Uterus (tissue), 4 donors: Measurements from ENCODE around the gene DIO3. TPM values are rescaled to one million over a fixed set of nuclear protein-coding genes. Genes with fewer than 3 reads are reported as not detected.
"Not testable (repeated sequence)": the region's sequence is repeated elsewhere in the genome, so short reads cannot be mapped to it uniquely, and the experiment has no call there.

Experiments used
- DNase-seq, 2 donors: peaks; one replicate each; pipeline ENCODE4 v3.0.0-alpha.2; 2019 to 2020
- H3K27ac ChIP-seq, 2 donors: fragments of 200-600 bp; sonication (generic); 1 replicate in 1 of 2; 2 replicates in 1 of 2; pipeline ENCODE4 v1.5.1; 2016 to 2018
- H3K27me3 ChIP-seq, 2 donors: fragments of 200-600 bp; sonication (generic); one replicate each; pipeline ENCODE4 v1.5.1; 2018 to 2019; ENCODE audit warnings: control low read depth in 1 of 2
- H3K36me3 ChIP-seq, 2 donors: fragments of 200-600 bp; sonication (generic); one replicate each; pipeline ENCODE4 v1.5.1; 2019; ENCODE audit warnings: control low read depth in 1 of 2
- H3K4me1 ChIP-seq, 2 donors: fragments of 200-600 bp; sonication (generic); one replicate each; pipeline ENCODE4 v1.5.1; 2018 to 2019; ENCODE audit warnings: control low read depth in 1 of 2
- H3K4me3 ChIP-seq, 2 donors: fragments of 200-600 bp; sonication (generic); 1 replicate in 1 of 2; 2 replicates in 1 of 2; pipeline ENCODE4 v1.5.1; 2018 to 2019; ENCODE audit warnings: mild to moderate bottlenecking in 1 of 2
- H3K9me3 ChIP-seq, 2 donors: fragments of 200-600 bp; sonication (generic); one replicate each; pipeline ENCODE4 v1.5.1; 2019; ENCODE audit warnings: control low read depth in 1 of 2
- POLR2A ChIP-seq, 2 donors: fragments of 450-650 bp; IDR thresholded peaks; one replicate each; pipeline ENCODE4 v1.6.1; 2016; ENCODE audit warnings: antibody characterized with exemption in 2 of 2, mild to moderate bottlenecking in 1 of 2, moderate library complexity in 1 of 2
- intact Hi-C: fragments of 100-400 bp; cut with DNase I; formaldehyde crosslinking; loops from one replicate; pipeline ENCODE4 v1.15.1; 2023; ENCODE audit warnings: low total_unique reads
- total RNA-seq, 4 donors: library from RNA; depleted of rRNA in 3 of 4; stranded (reverse); fragments of >200 nt in 3 of 4; gene quantifications; one replicate each; pipeline versions ENCODE4 v1.1.0 to v1.2.4, GENCODE V29; 2014 to 2023
- TF ChIP-seq, protein P1 (sequence below), 4 experiments: fragments of 200-600 bp in 2 of 4; fragments of 450-650 bp in 2 of 4; sonication (generic) in 2 of 4; IDR thresholded peaks; one replicate each; pipeline ENCODE4 v1.5.1; 2016 to 2019; ENCODE audit warnings: antibody characterized with exemption in 4 of 4, mild to moderate bottlenecking in 2 of 4, moderate library complexity in 1 of 4
- donor health status: DM: yes; HTN: yes; CAD: no.

Gene DIO3
- total RNA-seq, 4 donors from 2014 or later: 0.26 to 9.0 (median 5.5) TPM

DNA sequence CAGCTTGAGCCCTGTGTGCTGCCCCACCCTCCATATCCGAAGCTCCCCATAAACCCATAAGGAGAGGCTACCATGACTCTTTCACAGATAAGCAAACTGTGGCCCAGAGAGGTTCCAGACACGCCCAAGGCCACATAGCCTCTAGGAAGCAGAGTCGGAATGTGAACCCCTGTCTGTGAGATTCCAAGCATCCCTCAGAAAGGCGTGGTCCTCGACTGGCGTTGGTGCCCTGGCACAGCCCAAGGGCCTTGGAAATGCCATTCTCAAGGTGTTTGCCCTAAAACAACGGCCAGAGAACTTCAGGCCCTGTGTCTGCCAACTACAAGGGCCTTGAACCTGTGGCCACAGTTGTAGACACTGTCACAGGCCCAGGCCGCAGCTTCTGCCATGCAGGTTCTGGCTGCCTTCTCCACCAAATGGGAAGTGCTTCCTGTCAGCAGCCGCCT, 8.5 kb upstream of the DIO3 start:
- DNase-seq: no peak
- TF ChIP-seq, protein P1, sequence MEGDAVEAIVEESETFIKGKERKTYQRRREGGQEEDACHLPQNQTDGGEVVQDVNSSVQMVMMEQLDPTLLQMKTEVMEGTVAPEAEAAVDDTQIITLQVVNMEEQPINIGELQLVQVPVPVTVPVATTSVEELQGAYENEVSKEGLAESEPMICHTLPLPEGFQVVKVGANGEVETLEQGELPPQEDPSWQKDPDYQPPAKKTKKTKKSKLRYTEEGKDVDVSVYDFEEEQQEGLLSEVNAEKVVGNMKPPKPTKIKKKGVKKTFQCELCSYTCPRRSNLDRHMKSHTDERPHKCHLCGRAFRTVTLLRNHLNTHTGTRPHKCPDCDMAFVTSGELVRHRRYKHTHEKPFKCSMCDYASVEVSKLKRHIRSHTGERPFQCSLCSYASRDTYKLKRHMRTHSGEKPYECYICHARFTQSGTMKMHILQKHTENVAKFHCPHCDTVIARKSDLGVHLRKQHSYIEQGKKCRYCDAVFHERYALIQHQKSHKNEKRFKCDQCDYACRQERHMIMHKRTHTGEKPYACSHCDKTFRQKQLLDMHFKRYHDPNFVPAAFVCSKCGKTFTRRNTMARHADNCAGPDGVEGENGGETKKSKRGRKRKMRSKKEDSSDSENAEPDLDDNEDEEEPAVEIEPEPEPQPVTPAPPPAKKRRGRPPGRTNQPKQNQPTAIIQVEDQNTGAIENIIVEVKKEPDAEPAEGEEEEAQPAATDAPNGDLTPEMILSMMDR (IDR thresholded peaks at IDR 0.05): no peak
- no peak for TF ChIP-seq POLR2A (IDR thresholded peaks at IDR 0.05)
- no peaks in the 10 kb centered on the region for H3K27me3 ChIP-seq
- intact Hi-C loops: no loop called here
- H3K4me3 ChIP-seq: no peak overlapping the region
- no peaks in the 10 kb centered on the region for H3K36me3 ChIP-seq
- no peaks in the 10 kb centered on the region for H3K9me3 ChIP-seq
- H3K27ac ChIP-seq: no peak overlapping the region
- no peaks in the 10 kb centered on the region for H3K4me1 ChIP-seq

- TF ChIP-seq, protein P1 (IDR thresholded peaks at IDR 0.05): no peak
- TF ChIP-seq POLR2A (IDR thresholded peaks at IDR 0.05): no peak
- no peak for DNase-seq
- Histone ChIP-seq H3K4me1 (no peaks in the 10 kb centered on the region), H3K36me3 (no peaks in the 10 kb centered on the region), H3K27ac (no peak overlapping the region), H3K9me3 (no peaks in the 10 kb centered on the region), H3K4me3 (no peak overlapping the region), H3K27me3 (no peaks in the 10 kb centered on the region)
- intact Hi-C loops: no loop called here
These were observed 7.9 kb upstream of the DIO3 start for GRCh38 chr14:101553393-101553792.

GRCh38 chr14:101553931-101554330, 7.4 kb upstream of the DIO3 start:
- DNase-seq: no peak
- Histone ChIP-seq H3K36me3 (no peaks in the 10 kb centered on the region), H3K27ac (no peak overlapping the region), H3K4me3 (no peak overlapping the region), H3K9me3 (no peaks in the 10 kb centered on the region), H3K4me1 (no peaks in the 10 kb centered on the region), H3K27me3 (no peaks in the 10 kb centered on the region)
- intact Hi-C loops: no loop called here
- TF ChIP-seq, protein P1 (IDR thresholded peaks at IDR 0.05): no peak
- no peak for TF ChIP-seq POLR2A (IDR thresholded peaks at IDR 0.05)

- TF ChIP-seq, protein P1 (IDR thresholded peaks at IDR 0.05): no peak
- TF ChIP-seq POLR2A (IDR thresholded peaks at IDR 0.05): no peak
- Histone ChIP-seq H3K4me3 (no peak overlapping the region), H3K4me1 (no peaks in the 10 kb centered on the region), H3K27ac (no peak overlapping the region), H3K27me3 (no peaks in the 10 kb centered on the region), H3K9me3 (no peaks in the 10 kb centered on the region), H3K36me3 (no peaks in the 10 kb centered on the region)
- intact Hi-C loops: no loop called here
- DNase-seq: no peak
These were observed 6.2 kb upstream of the DIO3 start for GRCh38 chr14:101554991-101555668.

GRCh38 chr14:101555669-101556043, 5.6 kb upstream of the DIO3 start:
- H3K4me1 ChIP-seq, H3K4me3 ChIP-seq, H3K9me3 ChIP-seq, H3K27me3 ChIP-seq, DNase-seq, intact Hi-C loops, H3K36me3 ChIP-seq, H3K27ac ChIP-seq: not testable (repeated sequence)

DNA sequence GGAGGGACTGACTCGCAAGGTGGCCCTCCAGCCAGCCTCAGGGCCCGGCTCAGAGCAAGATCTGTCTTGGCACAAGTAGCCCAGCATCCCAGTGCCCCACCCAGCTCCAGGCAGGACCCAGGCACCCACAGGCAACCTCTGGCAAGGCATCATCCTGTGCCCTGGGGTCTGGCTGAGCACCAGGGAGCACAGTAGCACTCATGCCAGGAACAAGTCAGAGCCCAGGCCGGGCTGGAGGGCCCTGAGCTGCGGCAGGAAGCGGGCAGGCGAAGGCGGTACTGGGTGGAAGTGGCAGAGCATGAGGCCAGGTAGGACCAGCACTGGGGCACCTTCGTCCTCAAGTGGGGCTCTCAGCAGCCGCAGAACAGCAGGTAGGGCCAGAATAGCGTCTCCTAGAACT, 5.2 kb upstream of the DIO3 start:
- no peak overlapping the region for H3K4me3 ChIP-seq
- DNase-seq: no peak
- intact Hi-C loops: no loop called here
- H3K27me3 ChIP-seq: no peaks in the 10 kb centered on the region
- no peaks in the 10 kb centered on the region for H3K9me3 ChIP-seq
- no peaks in the 10 kb centered on the region for H3K4me1 ChIP-seq
- no peaks in the 10 kb centered on the region for H3K36me3 ChIP-seq
- H3K27ac ChIP-seq: no peak overlapping the region
- TF ChIP-seq POLR2A (IDR thresholded peaks at IDR 0.05): no peak
- TF ChIP-seq, protein P1 (IDR thresholded peaks at IDR 0.05): no peak
